HUDEP-2 (cell line): ENCODE data around the gene IL11RA.

Source experiments
- DNase-seq, 76 experiments: peaks; one replicate each; lab custom pipeline; 2025; ENCODE audit not compliant: unreplicated experiment in 76 of 76; lab: John Stamatoyannopoulos, UW

Gene IL11RA

DNA sequence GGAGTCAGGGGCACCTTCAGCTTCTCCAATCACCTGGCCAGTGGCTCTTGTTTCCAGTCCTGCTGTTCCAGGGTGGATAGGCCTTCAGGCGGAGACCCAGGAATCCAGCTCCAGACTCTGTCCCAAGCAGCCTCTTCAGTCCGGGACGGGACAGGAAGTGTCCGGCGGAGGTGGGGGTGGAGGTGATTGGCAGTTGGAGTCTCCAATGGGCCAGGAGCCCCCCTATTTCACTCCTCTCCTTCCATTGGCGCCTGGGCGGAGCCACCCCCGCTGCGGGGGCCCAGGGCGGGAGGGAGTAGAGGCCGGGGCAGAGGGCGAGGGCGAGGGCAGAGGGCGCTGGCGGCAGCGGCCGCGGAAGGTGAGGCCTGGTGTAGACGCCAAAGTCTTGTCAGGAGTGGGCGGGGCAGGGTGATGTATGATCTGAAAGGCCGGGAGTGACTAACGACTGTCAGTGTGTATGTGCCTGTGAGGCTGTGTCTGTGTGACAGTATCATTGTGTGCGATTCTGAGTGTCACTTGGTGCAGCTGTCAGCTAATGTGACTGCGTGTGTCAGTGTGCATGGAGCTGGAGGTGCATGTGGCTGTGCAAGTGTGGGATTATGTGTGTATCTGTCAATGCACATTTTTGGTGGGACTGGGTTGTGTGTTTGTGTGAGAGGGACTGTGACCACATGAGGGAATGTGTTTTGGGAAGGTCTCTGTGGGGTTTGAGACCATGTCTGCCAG, at the start of gene IL11RA:
TSS of gene IL11RA (plus strand) at position 310 of the 726 bp plus-strand sequence. CDS start 3,033 bp downstream, outside the sequence.
- DNase-seq: peak in 72 of 76 experiments; percentile 48 to 97 (median 82)

DNA sequence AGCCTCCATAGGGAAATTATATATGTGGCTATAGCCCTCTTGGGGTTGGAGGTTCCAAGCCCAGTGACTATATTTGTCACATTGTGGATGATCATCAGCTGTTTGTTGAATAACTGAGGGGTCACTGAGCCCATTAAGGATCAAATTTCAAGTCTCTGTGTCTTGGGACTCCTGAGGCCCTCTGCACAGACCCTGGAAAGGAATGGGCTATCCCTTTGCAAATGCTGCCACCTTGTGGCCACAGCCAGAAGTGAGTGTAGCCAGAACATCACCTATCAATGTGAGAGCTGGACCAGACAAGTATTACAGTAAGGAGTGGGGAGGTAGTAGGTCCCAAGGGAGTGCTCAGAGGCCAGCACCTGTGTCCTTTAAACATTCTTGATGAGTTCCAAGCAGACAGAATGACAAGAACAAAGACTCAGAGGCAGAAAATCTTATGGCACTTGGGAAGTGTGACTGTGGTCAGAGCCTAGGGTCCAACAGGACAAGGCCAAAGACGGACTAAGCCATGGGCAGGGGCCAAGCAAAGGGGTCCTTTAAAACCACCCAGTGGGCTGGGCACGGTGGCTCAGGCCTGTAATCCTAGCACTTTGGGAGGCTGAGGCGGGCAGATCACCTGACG, 48.3 kb upstream of the IL11RA start:
- DNase-seq: peak in 68 of 76 experiments; percentile 5 to 80 (median 48)

DNA sequence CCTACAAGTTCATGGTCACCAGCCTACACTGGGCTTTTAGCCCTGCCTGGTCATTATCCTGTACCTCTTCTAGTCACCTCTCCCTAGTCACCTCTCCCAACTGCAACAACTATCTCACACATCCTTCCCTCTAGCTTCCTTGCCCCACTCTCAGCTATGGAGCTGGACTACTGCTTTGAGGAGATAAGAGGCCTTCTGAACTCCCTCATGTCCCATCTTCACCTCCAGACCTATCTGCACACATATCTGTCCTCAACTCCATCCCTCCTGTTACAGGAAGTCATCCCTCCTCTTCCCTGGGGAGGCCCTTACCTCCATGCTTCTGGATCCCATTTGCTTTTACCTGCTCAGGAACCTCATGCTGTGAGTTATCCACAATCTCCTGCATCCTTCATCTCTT, 45.8 kb upstream of the IL11RA start:
- no peak for DNase-seq

DNA sequence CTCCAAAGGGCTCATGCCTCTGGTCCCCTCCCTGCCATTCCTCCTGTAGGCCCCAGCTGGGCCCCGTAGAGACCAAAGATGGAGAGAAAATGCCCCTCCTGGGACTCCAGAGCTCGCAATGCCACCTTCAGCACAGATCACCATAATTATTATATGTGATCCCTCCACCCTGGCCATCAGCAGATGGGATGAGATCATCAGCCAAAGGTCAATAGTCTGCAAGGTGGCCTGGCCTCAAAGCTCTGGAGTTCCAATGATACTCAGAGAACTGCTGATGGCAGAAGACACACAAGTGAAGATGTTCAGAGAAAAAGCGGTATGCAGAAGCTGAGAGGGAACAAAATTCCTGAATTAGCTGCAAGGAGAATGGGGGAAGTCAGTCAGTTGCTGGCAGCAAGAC, 45.1 kb upstream of the IL11RA start:
- no peak for DNase-seq

DNA sequence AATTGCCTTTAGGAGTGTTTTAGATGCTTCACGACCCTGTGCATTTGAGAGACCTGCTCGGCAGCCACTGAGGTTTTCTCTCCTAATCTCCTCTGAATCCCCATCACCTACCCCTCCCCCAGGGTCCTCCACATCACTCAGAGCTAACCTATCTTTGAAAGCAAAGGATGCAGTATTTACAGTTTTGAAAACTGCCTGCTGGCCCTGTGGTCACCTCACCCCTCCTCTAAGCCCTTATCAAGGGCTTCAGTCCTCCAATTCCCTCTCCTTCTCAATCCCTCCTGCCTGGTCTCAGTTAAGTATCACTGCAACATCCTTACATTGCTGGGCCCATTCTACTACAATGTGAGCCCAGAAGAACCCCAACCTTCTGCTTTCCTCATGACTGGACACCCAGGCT, 44.7 kb upstream of the IL11RA start:
- DNase-seq: no peak

DNA sequence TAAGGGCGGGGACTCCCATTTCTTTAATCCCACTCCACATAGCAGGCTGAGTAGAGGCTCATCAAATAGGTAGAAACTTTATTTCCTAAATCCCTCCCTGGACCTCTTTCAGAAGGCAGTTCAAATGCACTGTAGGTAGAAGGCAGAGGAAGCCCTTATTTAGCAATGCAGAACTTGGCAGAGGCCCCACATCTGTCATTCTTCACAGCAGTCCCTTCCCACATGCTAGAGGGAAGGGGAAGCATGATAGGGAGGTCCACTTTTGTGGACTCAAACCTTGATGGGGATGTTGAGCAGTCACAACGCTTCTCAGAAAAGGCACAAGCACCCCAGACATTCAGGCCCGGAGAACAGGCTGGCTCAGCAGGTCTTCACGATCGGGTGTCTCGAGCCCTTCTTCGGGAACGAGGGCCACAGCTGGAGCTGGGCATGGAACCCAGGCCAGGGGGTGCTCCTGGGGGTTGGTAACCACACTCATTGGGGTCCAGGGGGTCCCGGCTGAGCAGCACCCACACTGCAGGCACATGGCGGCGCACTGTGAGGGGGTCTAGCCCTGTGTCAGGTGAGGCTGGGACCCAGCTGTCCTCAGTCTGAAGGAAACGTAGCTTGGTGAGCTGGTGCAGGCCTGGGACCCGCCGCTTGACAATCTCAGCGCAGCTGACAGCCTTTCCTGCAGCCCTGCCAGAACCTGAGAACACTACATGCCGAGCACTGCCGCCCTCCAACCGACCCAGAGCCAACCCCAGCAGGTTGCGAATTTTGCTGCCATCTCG, 41.4 kb upstream of the IL11RA start:
- peak in 2 of 76 experiments; percentile 3 to 14 for DNase-seq

DNA sequence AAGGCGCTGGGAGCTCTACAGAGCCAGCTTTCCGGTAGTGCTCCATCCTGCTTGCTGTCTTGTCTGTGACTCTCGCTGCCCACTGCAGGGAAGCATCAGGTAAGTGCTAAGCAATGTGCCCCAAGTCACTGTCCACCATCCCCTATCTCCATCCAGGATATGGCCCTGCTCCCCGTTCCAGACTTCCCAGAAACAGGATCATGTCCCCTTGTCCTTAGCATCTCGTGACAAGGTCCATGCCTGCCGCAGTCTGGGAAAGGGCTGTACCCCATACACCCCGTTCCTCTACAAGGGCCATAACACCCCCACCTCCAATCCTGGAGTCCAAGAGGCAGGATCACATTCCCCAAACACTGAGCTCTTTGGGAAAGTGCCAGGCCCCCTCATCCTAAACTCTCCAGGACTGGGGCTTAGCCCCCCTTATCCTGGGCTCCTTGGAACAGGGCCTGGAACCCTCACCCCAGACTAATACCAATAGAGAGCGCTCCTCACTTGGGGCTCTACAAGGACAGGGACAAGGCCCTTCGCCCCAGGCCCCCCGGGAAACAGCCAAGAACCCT, 40.7 kb upstream of the IL11RA start:
- DNase-seq: no peak

DNA sequence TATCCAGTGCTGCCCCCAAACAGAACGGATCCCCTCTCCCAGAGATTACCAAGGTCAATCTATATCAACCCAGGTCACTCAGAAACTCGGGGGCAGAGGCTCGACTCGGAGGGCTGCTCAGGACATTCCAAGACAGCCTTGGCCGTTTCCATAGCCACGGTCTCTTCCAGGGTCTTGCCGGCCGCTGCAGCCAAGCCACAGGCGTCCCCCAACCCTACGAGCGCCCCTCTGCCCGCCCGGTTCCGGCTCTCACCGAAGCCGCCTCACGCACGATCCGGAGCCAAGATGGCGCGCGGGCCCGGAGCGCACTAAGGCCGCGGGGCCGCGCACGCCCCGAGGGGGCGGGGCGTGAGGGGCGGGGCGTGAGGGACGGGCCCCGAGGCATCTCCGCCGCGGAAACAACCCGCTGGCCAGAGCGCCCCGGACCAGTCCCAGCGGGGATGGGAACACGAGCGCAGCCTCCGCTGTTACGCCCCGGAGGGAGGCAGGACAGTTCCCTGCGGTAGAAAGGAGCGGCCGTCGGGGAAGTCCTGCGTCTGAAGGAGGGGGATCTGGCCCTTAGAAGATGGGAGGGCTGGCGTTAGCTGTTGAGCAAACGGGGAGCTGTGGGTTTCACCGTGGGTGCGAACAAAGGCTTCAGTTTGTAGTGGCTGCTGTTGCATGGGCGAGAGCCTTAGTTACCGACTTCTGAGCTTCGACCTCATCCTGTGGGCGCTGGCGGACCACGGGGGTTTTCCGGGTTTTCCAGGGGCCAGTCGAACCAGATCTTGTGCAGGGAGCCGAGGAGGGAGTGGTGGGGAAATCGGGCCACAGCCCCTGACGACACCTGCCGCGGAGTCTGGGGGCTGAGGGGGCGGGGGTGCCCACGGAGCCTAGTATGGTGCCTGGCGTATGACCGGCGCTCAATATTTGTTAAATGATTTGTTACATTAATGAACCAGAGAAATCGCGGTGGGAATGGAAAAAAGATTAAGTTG, 39.9 kb upstream of the IL11RA start, which contains the start of gene RPP25L:
TSS of gene RPP25L (minus strand) at position 287 of the 977 bp plus-strand sequence. CDS start 801 bp downstream, outside the sequence.
- peak in 72 of 76 experiments; percentile 10 to 85 (median 66) for DNase-seq

DNA sequence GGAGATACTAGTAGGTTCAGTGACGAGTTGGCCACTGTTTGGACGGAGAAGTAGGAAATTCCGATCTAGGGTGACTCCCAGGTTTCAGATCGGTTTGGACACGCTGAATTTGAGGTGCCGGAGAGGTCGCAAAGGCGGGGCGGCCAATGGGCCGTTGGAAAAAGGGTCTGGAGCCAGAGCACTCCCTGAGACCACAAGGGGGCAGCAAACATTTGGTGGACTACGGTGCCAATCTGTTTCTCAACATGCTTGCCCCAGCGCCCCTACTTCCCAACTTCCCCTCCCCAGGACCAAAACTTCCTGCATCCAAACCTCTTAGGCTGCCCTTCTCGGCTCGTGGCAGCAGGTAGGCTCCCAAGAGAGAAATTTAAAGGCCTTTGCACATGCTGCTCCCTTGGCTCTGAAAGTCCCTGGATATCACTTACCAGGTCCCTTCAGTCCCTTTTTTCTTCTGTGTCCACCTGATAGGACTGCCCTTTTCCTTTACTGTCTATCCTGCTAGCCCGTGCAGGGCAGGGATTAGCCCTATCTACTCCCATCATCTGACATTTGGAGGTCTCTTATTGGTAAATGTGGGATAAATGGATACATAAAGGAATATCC, 39.1 kb upstream of the IL11RA start:
- peak in 66 of 76 experiments; percentile 20 to 83 (median 52) for DNase-seq

DNA sequence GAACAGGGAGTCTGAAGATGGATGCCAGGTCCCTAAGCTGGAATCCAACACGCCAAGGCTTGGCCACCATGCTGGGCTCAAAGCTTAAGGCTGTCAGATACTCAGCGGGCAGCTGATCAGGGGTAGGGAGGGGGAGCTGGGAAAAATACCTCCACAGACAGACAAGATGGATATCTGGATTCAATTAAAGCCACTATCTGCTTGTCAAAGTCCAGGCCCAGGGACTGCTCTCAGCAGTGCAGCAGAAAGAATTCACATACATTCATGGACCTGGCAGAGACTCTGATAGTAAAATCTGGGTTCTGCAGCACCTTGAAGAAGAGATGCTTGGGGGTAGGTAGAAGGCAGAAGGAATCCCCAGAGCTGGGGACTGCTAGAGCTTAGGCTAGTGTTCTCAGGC, 36.9 kb upstream of the IL11RA start:
- no peak for DNase-seq

DNA sequence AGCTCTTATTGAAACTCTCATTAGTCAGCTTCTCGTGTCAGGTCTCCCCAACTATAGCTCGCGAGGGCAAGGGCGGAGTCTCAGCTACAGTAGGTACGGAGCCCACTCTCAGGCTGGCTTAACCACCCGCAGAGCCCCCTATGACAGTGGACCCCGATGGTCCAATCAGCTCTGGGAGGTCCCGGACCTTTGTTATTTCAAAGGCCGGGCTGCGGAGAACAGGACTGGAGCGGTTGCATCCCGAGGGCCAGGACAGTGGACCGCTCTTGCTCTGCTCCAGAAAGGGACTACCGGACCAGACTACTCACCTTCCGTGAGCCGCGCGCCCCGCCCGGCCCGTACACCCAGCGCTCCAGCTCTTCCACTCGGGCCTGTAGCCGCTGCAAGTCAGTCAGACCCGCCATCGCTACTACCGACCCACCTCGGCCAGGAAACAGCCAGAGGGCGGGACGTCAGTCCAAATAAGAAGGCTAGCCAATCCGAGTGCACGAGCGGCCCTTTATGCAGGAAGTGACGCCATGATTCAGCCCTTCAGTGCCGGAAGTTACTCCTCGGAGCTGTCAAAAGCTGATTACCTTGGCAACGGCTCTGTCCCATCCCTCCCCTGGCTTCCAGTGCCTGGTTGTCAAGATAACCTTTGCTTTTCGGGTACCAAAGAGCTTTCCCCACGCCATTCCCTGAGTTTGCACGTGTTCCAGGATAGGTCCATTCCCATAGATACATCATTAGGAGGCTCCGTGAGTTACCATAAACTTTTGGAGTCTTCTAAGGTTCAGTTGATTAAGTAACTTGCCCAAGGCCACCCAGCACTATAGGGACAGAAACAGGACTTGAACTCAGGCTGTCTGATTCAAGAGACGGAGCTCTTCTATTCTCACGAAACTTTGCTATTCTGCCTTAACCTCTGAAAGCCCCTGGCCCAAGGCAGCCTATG, 31.7 kb upstream of the IL11RA start, which contains the start of gene DCTN3:
TSS of gene DCTN3 (minus strand) at position 435 of the 934 bp plus-strand sequence. CDS start at position 404, 31 bp downstream.
- DNase-seq: peak in 74 of 76 experiments; percentile 21 to 94 (median 87)

DNA sequence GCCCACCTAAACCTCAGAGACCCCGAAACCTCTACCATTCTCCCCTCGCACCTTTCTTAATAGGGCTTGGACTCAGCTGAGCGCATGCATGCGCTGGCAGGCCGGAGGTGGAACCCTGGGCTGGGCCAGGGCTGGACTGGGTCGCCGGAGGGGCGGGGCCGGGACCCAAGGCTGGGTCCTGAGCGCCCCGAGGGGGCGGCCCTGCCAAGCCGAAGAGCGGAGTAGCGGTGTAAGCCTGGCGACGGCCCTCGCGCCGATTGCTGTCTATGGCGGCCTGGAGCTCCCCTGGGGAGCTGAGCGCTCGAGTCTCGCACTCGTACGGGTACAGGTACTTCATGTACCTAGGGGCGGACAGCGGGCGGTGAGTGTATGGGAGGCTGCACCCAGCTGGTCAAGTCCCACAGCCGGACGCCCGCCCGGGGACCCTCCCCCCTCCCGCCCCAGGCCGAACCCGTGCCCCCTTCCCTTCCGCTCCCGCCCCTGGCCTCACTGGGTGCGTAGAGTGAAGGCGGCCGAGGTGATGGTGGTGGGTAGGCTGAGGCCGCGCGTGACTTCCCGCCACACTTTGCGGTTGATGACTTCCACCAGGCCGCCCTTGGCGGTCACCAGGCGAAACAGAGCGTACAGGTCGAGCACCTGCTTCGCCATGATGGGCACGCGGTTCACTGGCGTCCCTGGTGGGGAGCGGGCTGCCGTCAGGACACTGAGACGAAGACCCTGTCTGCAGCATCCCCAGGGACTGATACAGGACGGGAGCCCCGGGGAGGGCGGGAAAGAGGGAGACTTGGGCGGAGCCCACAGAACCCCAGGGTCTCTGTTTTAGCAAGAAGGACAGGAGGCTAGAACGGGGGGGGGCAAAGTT, 28.4 kb upstream of the IL11RA start:
- no peak for DNase-seq

DNA sequence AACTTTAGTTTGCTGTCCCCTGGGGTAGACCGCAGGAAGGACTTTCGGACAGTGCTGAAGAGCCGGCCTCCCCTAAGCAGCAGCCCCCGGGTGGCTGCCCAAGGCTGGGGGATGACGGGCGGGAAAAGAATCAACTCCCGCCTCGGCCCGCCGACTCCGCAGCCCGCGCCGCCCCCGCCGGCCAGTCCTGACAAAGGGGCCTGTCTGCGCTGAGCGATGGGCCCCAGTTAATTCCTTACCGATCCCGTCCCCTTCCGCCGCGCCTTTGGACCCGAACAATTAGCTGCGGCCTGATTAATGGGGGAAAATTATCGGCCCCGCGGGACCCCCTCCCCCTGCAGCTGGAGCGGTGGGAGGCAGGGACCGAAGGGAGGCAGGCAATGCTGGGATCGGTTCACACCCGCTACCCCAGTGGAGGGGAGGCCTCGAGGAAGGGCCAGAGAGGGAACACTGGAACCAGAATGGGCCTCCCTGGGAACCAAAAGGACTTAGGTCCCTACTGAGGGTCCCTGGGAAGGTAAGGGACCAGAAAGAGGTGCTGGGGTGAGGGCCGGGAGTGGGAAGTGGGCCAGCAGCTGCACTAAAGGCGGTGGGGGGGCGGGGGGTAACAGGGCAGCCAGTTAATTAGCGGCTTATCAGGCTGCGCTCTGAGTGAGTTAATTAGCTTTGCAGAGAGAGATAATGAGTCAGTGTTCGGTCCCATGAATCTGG, 27.4 kb upstream of the IL11RA start:
- no peak for DNase-seq

DNA sequence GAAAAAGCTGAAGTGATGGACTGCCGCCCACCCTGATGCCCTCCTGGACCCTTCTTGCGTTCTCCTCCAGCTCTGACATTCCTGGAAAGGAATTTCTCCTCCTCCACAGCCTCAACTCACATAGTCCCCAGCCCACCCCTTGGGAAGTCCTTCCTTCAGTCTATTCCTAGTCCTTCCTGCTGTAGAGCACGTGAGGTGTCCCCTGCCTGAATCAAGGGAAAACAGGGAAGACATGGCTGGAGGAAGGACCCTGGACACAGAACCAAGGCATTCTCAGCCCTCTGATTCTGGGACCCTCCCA, 26.8 kb upstream of the IL11RA start:
- DNase-seq: no peak

DNA sequence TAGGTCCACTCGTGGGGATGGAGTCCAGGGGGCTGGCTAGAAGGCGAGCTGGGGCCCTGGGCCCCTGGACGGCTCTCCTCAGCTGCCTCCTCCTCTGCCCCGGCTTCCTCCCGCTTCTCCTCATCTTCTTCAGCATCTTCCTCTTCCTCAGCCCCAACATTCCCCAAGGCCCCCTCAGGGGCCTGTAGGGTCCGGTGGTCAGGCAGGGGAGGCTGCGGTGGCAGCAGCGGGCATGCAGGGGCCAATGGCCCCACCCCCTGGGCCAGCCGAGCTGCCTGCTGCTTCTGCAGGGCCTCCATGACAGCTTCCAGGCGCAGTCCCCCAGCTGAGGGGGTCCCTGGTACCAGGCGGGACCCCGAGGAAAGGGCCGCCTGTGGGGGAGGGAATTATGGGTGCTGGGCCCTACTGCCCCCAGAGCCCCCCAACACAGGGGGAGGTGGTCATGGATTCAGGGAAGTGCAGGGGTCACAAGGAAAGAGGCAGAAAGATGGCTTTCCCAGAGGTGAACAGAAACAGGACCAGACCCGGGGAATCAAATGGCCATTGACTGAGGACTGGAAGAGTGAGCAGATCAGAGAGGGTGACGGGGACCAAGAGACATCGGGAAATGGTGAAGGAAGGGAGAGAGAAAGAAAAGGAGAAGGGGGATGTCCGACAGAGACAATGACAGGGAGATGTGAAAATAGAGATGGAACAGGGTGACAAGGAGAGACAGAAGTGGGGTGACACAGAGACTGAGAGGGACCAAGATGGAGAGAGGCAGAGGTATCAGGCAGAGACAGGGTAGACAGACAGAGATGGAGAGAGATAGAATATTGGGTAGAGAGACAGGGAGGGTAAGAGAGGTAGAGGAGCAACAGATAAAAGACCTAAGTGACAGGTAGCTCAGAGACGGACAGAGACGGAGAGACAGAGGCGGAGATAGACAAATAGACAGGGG, 24.0 kb upstream of the IL11RA start:
- no peak for DNase-seq
